GM12875 (cell line): ENCODE measurements around the gene TBX1.

Experiments
- H3K4me3 ChIP-seq: one replicate; pipeline ENCODE4 v1.5.1; 2011; ENCODE audit warnings: low read depth, low read length, control low read depth
- TF ChIP-seq, protein P1 (sequence below): IDR thresholded peaks from 2 replicates; pipeline ENCODE4 v1.5.1; 2011; ENCODE audit warnings: low read depth, mild to moderate bottlenecking, control low read depth, inconsistent platforms, low read length, moderate library complexity, borderline replicate concordance; ENCODE audit not compliant: insufficient read depth

Gene TBX1

DNA sequence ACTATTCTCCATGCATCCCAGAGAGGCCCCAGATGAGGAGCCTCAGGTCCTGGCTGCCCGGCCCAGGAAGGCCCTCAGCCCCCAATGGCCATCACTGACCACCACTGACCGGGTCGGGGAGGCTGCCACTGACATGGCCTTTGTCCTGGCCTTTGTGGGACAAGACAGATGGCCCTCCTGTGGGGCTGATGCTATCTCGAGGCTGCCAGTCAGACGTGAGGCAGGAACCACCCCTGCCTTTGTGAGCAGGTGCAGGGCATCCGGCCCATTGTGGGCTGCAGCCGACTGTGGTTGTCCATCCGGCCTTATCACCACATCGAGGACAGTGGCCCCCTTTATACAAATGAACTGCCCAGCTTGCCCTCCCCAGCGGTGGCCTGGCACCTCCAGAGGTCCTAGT, 31.7 kb upstream of the TBX1 start:
- TF ChIP-seq, protein P1, sequence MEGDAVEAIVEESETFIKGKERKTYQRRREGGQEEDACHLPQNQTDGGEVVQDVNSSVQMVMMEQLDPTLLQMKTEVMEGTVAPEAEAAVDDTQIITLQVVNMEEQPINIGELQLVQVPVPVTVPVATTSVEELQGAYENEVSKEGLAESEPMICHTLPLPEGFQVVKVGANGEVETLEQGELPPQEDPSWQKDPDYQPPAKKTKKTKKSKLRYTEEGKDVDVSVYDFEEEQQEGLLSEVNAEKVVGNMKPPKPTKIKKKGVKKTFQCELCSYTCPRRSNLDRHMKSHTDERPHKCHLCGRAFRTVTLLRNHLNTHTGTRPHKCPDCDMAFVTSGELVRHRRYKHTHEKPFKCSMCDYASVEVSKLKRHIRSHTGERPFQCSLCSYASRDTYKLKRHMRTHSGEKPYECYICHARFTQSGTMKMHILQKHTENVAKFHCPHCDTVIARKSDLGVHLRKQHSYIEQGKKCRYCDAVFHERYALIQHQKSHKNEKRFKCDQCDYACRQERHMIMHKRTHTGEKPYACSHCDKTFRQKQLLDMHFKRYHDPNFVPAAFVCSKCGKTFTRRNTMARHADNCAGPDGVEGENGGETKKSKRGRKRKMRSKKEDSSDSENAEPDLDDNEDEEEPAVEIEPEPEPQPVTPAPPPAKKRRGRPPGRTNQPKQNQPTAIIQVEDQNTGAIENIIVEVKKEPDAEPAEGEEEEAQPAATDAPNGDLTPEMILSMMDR: no peak

DNA sequence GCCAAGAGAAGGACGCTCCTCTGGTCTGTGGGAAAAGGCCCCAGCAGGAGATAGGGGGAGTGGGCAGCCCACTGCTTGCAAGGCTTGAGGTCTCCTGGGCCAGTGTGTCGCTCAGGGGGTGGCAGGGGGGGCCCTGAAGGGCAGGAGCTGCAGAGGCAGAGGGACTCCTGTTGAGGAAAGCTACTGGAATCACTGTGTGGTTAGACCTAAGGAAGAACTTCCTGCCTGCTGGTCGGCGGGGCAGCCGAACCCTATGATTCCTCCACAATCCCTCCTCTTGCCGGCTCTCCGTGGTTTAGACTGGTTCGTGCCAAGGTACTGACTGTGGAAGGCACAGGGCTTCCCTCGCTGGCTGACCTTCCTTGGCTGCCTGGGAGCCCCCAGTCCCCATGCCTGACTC, 31.1 kb upstream of the TBX1 start:
- H3K4me3 ChIP-seq: no peak overlapping the region
- TF ChIP-seq, protein P1: no peak

More for the DNA sequence above, 31.7 kb upstream of the TBX1 start:
- H3K4me3 ChIP-seq: no peak overlapping the region

DNA sequence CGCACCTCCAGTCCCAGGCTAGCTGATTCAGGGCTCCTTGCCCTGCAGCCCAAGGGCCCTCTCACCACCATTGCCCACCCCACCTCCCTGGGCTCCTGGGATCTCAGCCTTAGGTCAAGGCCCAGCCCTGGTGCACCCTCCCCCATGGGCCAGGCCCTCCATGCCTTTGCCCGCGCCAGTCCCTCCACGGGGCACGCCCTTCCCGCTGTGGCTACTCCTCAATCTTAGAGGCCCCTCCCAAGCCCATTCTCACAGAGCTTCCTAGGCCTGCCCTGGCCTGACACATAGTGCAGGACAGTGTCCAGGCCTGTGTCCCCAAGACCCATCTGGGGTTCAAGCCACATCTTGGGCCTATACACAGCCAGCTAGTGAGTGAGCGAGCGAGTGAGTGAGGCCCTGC, 30.4 kb upstream of the TBX1 start:
- TF ChIP-seq, protein P1: no peak
- no peak overlapping the region for H3K4me3 ChIP-seq

DNA sequence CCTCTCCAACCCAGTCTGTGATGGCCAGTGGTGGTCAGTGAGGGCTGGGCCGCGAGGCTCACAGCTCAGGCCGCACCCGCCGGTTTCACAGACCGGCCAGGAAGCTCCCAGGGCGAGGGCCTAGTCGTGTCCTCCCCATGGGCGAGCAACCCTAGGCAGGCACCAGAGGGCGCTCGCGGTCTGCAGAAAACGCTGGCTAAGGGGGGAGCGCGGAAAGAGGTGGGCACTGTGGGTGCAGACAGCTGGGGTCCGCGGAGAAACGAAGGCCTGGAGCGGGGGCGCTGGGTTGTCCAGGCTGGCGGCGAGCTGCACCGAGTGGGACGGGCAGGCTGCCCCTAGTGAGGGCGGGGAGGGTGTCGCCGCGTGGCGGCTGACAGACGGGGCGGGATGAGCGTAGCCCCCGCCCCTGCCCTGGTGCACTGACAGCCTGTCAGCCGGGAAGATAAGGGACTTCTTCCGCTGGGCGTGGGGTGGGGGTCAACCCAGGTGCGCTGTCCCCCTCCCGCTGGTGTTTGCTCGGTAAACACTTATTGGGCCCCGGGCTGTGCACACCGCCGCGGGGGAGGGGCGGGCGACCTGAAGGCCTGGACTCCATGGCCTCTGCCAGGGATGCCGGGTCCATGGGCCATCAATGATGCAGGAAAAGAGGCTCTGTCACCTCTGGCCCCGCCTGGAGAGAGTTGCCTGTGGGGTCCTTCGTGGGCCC, 29.8 kb upstream of the TBX1 start:
- peak overlapping the region; percentile 40 for H3K4me3 ChIP-seq

DNA sequence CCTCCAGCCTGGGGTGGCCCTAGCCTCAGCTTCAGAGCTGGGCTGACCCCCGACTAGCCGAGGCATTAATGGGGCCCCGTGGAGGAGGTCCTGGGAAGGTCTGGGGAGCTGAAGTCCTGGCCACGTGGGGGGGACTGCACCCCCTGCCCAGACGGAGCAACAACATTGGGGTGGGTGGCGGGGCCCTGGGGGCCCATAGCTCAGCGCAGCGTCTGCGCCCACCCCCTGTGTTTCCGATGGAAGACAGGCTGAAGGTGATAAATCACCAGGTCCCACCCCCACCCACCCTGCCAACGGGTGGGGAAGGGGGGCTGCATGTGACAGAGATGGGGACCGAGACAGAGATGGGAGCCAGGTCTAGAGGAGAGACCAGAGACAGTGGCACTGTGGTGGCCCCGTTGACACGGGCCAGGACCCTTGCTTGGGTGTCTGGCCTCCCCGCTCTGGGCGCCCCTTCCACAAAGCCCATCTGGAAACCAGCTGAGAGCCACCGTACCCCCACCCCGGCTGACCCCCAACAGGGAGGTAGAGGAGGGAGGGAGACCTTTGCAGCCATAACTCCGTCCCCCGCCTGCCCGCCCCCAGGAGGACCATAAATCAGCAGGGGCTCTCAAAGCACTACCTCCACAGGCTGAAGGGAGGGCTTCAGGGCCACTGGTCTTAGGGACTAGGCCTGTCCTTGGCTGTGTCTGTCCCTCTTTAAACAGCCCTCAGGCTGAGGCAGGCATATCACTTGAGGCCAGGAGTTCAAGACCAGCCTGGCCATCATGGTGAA, 29.0 kb upstream of the TBX1 start:
- H3K4me3 ChIP-seq: no peak overlapping the region
- TF ChIP-seq, protein P1: no peak

More for the DNA sequence above, 29.8 kb upstream of the TBX1 start:
- TF ChIP-seq, protein P1: peak; percentile 94

DNA sequence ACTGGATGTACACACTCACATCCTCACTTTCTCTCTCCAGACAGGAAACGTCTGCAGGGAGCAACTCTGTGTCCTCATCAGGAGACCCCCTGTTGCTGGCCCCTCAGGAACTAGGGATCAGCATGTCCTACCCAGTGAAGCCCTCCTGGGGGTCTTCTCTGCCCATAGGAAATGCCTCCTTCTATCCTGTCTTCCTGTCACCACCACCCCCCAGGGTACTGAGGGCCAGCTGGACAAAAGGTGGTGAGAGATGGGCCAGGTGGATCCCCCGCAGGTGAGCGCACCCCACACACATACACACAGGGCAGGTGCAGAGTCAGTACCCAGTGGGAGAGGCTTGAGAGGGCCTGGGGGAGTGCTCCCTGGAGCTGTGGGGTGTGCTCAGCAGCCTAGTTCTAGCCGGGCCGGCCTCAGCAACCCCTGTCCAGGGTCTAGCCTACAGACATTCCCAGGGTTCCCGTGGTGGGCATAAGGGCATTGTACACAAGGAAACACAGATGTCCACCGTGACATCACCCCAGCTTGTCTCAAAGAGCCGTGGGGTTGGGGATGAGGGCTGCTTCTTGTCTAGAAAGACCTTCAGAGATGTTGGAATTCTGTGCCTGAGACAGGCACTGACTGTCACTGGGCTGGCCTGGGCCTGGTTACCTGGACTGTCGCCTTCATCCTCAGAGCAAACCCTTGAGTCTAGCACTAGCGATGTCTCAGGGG, 28.0 kb upstream of the TBX1 start:
- TF ChIP-seq, protein P1: no peak
- H3K4me3 ChIP-seq: no peak overlapping the region
